Measurements from ENCODE around the gene KRTAP1-1. TPM values are rescaled to one million over a fixed set of nuclear protein-coding genes. Genes with fewer than 3 reads are reported as not detected.
A peak's percentile ranks its signal among the peaks of the same experiment; 100 is the strongest.

The KRTAP1-1 gene
- polyA plus RNA-seq, 1 experiment: 0.19 TPM

DNA sequence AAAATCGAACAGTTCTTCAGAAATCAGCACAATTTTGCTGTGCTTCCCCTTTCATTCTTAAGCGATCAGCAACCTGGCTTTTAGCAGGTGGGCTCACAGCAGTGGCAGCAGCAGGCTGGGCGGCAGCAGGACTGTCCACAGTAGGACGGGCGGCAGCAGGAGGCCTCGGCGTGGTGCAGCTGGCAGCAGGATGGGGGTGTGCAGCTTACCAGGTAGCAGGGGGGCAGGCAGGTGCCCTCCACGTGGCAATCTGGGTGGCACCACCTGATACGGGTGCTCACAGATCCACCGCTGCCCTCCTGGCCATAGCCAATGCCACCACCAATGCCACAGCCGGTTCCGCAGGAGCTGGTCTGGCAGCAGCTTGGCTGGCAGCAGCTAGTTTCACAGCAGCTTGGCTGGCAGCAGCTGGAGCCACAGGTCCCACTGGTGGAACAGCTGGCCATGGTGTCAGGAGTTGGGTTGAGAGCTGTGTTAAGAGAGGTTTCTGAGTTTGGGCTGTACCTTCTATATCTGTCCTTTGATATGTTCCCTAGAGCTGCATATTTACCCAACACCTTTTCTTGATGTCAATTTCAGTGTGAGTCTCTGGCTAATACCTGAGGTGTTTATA is 11.5 kb downstream of the KRTAP1-1 start, which contains the start of gene KRTAP1-4:
TSS of gene KRTAP1-4 (minus strand) at position 563 of the 613 bp plus-strand sequence. CDS start at position 446, 117 bp downstream.
- POLR2A ChIA-PET: no interaction called here
- TF ChIP-seq, protein P1, sequence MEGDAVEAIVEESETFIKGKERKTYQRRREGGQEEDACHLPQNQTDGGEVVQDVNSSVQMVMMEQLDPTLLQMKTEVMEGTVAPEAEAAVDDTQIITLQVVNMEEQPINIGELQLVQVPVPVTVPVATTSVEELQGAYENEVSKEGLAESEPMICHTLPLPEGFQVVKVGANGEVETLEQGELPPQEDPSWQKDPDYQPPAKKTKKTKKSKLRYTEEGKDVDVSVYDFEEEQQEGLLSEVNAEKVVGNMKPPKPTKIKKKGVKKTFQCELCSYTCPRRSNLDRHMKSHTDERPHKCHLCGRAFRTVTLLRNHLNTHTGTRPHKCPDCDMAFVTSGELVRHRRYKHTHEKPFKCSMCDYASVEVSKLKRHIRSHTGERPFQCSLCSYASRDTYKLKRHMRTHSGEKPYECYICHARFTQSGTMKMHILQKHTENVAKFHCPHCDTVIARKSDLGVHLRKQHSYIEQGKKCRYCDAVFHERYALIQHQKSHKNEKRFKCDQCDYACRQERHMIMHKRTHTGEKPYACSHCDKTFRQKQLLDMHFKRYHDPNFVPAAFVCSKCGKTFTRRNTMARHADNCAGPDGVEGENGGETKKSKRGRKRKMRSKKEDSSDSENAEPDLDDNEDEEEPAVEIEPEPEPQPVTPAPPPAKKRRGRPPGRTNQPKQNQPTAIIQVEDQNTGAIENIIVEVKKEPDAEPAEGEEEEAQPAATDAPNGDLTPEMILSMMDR (IDR thresholded peaks at IDR 0.05; ENCODE audit: low read depth, low read length): no peak
- no peak within 1 kb of the TSS for H3K4me3 ChIP-seq (ENCODE audit: low read depth, low read length)
- no peak for DNase-seq (ENCODE audit: low read depth, low spot score)
- H3K27me3 ChIP-seq (ENCODE audit: control insufficient read depth, insufficient read depth, low read length): no peaks in the 10 kb centered on the region
- no peaks in the 10 kb centered on the region; the same call in 1 of the 2 replicates for H3K9me3 ChIP-seq (ENCODE audit: control insufficient read depth, insufficient read depth, low read length)
- H3K27ac ChIP-seq (ENCODE audit: low read depth, low read length): no peak within 1 kb of the TSS
- CTCF ChIA-PET: interaction anchor here (1.5 kb wide), 1 partner anchor 293 kb away, joined by 6 read pairs; no protein-coding TSS in a partner anchor

DNA sequence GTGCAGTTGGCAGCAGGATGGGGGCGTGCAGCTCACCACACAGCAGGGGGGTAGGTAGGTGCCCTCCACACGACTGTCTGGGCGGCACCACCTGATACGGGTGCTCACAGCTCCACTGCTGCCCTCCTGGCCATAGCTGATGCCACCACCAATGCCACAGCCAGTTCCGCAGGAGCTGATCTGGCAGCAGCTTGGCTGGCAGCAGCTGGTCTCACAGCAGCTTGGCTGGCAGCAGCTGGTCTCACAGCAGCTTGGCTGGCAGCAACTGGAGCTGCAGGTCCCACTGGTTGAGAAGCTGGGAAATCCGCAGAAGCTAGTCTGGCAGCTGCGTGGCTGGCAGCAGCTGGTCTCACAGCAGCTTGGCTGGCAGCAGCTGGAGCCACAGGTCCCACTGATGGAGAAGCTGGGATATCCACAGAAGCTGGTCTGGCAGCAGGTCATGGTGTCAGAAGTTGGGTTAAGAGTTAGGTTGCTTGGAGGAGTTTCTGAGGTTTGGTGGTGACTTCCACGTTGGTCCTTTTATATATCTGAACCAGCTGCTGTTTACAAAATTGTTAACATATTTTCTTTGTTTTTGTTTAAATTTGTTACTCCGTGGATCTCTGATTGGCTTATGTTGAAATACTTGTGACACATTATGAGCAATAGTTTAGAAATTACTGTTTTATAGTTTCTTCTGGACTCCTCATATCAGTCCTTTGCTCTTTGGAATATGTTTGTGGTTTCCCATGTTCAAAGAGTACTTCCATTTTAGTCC is 14.4 kb downstream of the KRTAP1-1 start, which contains the start of gene KRTAP1-5:
TSS of gene KRTAP1-5 (minus strand) at position 494 of the 757 bp plus-strand sequence. CDS start at position 441, 53 bp downstream.
- CTCF ChIA-PET: no interaction called here
- Histone ChIP-seq H3K27ac (ENCODE audit: low read depth, low read length) (peak within 1 kb of the TSS; percentile 66), H3K9me3 (ENCODE audit: control insufficient read depth, insufficient read depth, low read length) (no peaks in the 10 kb centered on the region; the same call in 1 of the 2 replicates), H3K4me3 (ENCODE audit: low read depth, low read length) (no peak within 1 kb of the TSS), H3K27me3 (ENCODE audit: control insufficient read depth, insufficient read depth, low read length) (no peaks in the 10 kb centered on the region)
- TF ChIP-seq, protein P1 (IDR thresholded peaks at IDR 0.05; ENCODE audit: low read depth, low read length): no peak
- DNase-seq (ENCODE audit: low read depth, low spot score): peak; percentile 64
- POLR2A ChIA-PET: interaction anchor here (0.6 to 1.2 kb wide), 4 partner anchors 12 to 1827 kb away, joined by 3 to 5 read pairs (median 3); partner anchors contain the start of genes KRTAP2-3 and RPL19

DNA sequence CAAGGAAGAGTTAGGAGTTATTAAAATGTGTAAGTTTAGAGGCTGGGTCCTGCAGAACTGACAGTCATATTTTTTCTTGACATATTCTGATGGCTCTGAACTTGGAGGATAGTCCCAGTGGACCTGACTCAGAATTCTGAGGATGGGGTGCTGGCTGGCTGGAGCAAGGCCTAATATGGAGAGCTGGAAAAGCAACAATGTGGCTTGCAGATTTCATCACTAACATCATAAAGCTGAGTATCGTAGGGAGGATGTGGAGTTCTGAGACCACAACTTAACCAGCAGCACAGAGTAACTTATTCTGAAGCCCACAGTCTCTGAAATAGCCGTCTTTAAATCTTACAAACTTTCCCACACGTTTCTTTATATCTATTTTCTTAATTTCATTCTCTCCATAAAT is 16.6 kb downstream of the KRTAP1-1 start:
- POLR2A ChIA-PET: no interaction called here
- Histone ChIP-seq H3K27ac (ENCODE audit: low read depth, low read length) (no peak overlapping the region), H3K27me3 (ENCODE audit: control insufficient read depth, insufficient read depth, low read length) (no peaks in the 10 kb centered on the region), H3K9me3 (ENCODE audit: control insufficient read depth, insufficient read depth, low read length) (no peaks in the 10 kb centered on the region; the same call in 1 of the 2 replicates), H3K4me3 (ENCODE audit: low read depth, low read length) (no peak overlapping the region)
- CTCF ChIA-PET: interaction anchor here (1.0 kb wide), 1 partner anchor 297 kb away, joined by 3 read pairs; no protein-coding TSS in a partner anchor
- DNase-seq (ENCODE audit: low read depth, low spot score): no peak
- TF ChIP-seq, protein P1 (IDR thresholded peaks at IDR 0.05; ENCODE audit: low read depth, low read length): no peak

DNA sequence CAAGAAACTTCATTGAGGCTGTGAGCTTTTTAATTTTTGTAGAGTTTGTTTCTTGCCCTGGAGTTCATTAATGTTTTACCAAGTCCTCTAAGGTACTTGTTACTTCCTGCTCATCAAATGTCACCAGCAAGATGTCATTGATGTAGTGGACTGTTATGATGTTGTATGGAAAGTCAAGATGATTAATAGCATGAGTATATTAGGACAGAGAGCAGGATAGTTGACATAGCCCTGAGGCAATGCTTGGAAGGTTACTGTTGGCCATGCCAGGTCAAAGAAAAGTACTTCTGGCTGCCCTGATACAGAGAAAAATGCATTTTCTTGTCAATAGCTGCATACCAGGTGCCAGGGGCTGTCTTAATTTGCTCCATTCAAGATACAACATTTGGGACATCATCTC is 20.9 kb downstream of the KRTAP1-1 start:
- Histone ChIP-seq H3K27ac (ENCODE audit: low read depth, low read length) (no peak overlapping the region), H3K4me3 (ENCODE audit: low read depth, low read length) (no peak overlapping the region), H3K9me3 (ENCODE audit: control insufficient read depth, insufficient read depth, low read length) (no peaks in the 10 kb centered on the region), H3K27me3 (ENCODE audit: control insufficient read depth, insufficient read depth, low read length) (no peaks in the 10 kb centered on the region)
- CTCF ChIA-PET: no interaction called here
- POLR2A ChIA-PET: no interaction called here
- TF ChIP-seq, protein P1 (IDR thresholded peaks at IDR 0.05; ENCODE audit: low read depth, low read length): no peak
- no peak for DNase-seq (ENCODE audit: low read depth, low spot score)

DNA sequence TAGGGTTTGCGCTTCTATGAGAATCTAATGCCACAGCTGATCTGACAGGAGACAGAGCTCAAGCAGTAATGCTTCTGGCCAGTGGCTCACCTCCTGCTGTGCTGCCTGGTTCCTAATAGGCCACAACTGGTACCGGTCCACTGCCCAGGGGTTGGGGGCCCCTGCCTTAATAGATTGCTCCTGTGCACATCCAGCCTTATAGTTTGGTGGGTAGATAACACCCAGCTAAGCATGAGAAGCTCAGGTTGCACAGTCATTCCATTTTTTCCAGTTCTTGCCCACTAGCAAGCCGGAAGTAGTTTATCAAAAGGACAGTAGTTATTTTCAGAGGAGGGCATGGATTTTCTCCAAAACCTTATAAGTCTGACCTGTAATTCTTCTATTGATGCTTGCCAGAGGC is 21.8 kb downstream of the KRTAP1-1 start:
- no peaks in the 10 kb centered on the region for H3K9me3 ChIP-seq (ENCODE audit: control insufficient read depth, insufficient read depth, low read length)
- DNase-seq (ENCODE audit: low read depth, low spot score): no peak
- TF ChIP-seq, protein P1 (IDR thresholded peaks at IDR 0.05; ENCODE audit: low read depth, low read length): no peak
- ChIA-PET POLR2A (no interaction called here), CTCF (no interaction called here)
- no peak overlapping the region for H3K27ac ChIP-seq (ENCODE audit: low read depth, low read length)
- H3K4me3 ChIP-seq (ENCODE audit: low read depth, low read length): no peak overlapping the region
- H3K27me3 ChIP-seq (ENCODE audit: control insufficient read depth, insufficient read depth, low read length): no peaks in the 10 kb centered on the region

All from AG04450 (cell line).